ELF-1 (cell line): ENCODE data around the gene COL21A1.
"Not testable (repeated sequence)": the region's sequence is repeated elsewhere in the genome, so short reads cannot be mapped to it uniquely, and the experiment has no call there.

ENCODE experiments used
- DNase-seq: peaks from one replicate; pipeline ENCODE4 v3.0.0-alpha.2; 2016; ENCODE audit warnings: low read depth, low spot score

Gene COL21A1

DNA sequence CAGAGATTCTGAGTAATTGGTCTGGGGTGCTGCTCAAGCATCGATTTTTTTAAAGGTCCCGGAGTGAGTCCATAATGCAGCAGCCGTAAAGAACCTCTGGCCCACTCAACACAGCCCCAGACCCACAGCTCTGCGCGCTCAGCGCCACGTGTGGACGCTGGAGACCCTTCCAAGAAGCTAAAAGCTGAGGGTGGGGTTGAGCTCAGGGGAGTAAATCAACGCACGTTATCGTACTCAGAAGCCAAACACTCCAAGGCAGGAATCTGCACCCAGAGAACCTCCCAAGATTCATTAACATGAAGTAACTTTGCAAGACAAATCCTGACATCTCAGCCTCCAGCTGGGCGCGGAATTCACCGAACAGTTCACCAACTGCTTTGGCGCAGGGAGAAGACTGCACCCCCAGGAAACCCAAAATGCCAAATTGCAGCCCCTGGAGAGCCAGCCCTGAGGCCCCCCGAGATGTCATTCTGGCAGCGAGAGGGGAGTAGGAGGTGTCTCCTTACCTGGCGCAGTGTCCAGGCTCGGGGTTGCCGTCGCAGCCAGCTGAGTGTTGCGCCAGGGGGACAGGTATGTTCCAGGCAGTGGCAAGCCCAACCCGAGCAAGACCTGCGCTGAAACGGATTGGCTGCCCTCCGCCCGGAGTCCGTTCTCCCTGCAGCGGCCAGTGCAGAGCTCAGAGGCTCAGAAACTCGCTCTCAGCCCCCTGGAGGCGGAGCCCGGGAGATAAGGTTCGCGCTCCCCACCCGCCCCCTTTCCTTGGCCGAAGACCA lies at the start of gene COL21A1:
Gene COL21A1 (minus strand): TSS at position 700 of the 773 bp plus-strand sequence. CDS start 64,962 bp downstream, outside the sequence.
- DNase-seq: peak; percentile 95

DNA sequence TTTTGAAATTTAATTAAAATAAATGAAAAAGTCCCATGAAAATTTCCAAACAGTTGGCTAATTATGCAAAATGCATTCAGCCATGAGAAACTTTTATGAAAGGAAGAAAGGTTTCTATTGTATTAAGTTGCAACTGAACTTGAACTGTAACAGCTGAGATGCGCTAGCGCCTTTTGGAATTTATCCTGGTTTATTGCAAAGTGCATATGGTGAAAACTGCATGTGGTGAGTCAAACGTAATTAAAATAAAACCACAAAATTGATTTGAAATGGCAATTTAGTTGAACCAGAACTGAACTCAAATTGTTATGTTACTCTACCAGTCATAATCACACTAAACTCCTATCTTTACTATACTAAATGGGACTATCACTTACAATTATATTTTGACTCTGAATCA lies 46.4 kb upstream of the COL21A1 start:
- no peak for DNase-seq

DNA sequence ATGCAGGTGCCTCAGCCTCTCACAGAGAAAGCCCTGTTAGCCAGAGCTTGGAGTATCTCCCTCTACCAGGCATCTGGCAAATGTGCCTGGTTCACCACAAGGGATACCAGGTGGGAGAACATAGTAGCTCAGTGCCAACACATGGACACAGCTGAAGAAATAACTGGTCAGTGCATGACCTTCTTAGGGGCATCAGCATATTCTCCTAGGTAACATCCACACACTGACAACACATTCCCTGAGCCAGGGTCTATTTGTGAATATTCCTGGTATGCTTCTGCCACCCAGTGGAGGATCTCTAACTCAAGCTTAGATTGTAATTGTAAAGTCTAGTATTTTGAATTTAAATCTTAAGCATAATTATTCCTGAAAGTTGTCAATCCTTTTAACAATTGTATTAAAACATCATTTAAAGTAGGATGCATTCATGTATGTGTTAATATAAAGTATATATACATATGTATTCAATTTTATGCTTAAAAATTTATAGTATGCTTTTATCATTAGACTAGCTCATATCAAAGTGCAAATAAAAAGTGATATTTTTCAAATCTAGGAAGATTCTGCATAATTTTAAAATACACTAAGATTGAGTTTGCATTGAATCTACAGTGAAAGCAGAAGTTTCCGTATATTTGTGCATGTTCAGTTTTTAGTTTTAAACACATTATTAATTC lies 45.3 kb upstream of the COL21A1 start:
- peak; percentile 21 for DNase-seq

DNA sequence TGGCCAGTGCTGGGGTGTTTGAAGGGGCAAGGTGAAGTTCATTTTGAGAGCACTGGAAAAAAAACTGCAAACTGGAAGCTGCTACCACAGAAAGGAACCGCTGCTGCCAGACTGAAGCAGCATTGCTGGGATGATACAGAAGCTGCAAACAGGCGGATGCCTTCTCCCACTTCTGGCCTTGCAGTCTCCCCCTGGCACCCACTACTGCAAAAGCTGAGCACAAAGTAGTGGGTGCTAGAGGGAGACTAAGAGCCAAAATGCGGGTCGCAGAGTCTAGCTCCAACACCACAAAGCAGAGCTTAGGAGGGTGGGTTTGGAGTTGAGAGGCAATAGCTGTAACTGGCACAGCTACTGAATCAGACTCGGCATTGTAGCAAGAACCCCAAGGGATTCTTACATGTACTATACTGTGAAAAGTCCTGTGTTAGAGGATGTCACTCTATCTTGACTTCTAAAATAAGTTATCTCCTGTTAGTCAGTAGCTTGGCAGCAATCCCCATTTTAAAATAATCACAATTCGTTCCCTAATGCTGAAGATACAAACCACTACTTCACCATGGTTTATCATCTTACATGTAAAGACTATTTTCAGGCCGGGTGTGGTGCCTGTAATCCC lies 44.0 kb upstream of the COL21A1 start:
- no peak for DNase-seq

DNA sequence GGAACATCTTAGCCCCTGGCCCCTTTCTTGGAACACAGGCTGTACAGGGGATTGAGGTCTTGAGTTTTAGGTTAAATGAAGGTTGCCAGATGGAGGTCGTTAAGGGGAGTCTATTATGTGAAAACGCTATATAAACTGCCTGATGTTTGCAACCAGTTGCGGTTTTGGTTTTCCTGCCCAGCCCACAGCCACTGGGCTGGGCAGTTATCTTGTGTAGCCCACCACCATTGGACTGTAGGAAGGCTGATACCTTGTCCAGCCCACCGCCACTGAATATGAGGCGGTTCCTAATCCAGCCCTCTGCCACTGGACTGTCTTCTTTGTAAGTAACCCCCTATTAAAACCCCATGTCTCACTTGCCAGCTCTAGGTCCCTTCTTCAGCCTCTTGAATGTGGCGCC lies 42.3 kb upstream of the COL21A1 start:
- no peak for DNase-seq

DNA sequence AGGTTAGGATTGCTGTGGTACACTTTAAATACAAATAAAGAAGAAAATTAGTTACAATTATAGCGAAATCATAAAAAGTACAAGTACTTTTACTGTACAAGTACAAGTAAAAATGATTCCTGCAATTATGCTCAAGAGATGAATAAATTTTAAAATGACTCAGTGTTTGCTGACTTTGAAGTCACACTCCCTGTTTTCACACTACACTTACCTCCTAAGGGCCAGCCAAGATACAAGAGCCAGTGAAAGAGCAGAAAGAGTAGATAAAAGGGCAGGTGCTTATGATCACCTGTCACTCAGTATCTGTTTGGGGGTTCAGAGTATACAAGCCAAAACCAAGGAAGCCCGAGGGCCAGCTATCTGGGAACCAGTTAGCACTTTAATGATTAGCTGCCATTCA lies 41.0 kb upstream of the COL21A1 start:
- DNase-seq: no peak

DNA sequence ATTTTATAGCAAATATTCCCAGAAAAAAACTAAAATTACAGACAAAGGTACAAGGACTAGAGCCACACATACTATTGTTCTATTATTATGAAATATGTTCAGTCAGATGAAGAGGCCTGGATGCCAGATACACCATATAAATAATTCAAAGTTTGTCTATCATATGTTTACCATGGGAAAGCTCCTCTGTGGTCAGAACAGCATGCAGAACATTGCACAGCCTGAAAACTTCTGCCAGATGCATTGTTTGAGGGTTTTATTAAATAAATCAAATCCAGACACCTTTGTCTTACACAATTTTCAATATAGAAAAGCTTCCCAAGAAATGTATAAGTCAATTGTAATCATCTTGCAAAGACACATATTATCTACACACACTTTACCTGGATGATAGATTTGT lies 35.0 kb upstream of the COL21A1 start:
- no peak for DNase-seq

DNA sequence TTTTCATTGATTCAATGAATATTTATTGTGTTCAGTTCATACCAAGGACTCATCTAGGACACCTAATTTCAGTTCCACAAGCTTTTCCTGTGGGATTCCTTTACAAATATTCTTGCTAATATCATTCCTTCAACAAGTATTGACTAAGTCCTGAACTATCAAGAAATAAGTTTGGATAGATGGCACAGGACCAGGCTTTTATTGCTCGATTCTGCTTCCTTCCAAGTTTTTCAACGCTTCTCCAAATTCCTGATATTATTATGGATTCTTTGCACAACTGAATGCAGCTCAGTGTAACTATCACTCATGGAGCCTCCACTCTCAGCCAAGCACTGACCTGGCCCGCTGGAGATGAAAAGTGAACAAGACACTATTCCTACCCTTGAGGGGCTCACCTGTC lies 32.7 kb upstream of the COL21A1 start:
- DNase-seq: no peak

DNA sequence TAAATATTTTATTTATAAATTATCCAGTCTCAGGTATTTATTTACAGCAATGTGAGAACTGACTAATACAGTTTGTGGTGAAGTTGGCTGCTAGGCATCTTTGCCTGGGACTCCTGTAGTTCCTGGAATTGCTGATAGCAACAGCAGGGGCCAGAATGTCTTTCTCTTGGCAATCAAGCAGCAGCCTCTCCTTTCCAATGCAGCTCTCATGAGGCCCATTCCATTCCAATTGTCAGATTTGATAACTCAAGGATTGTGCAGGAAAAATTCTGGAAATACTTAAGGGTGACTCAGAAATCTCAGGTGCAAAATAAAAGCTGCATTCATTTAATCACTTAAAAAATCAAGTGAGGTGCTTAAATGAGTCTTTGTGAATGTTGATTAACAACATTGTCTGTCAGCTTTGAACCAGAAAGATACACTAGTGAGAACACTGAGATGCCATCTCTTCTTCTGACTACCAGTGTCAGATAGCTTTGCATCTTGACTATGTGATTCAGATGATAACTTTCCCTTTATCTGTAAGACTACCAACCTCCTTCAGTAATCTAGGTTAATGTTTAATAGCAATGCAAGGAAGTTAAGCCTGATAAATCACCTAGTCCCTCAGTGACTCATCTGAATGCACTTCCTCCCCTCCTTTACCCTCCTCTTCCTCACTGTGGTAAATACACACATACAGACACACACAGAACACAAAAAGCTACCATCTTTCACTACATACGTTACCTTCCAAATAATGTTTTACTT lies 32.1 kb upstream of the COL21A1 start:
- DNase-seq: no peak

DNA sequence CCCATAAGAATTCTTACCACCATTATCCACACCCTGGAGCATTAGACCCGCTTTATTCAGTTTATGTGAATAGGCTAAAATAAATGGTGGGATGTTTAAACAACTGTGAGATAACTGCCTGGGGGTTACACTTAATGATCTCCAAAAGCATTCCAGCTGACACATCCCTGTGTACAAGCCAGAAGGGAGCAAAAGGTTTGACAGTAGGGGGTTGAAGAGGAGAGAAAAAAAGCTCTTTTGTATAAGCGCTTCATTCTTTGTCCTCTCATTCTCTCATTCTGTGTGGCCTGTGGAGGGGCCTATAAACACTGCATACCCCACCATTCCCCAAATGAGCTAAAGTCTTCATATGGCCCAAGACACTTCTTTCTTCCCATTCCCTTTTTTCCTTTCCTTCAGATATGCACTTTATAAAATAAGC lies 30.8 kb upstream of the COL21A1 start:
- peak; percentile 66 for DNase-seq

DNA sequence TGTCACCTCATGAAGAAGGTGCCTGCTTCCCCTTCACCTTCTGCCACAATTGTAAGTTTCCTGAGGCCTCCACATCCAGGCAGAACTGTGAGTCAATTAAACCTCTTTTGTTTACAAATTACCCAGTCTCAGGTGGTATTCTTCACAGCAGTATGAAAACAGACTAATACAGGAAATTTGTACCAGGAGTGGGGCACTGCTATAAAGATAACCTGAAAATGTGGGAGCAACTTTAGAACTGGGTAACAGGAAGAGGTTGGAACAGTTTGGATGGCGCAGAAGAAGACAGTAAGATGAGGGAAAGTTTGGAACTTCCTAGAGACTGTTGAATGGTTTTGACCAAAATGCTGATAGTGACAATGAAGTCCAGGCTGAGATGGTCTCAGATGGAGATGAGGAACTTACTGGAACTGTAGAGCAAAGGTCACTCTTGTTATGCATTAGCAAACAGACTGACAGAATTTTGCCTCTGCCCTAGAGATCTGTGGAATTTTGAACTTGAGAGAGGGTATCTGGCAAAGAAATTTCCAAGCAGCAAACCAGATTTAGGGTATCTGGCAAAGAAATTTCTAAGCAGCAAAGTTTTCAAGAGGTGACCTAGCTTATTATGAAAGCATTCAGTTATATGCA lies 23.5 kb upstream of the COL21A1 start:
- no peak for DNase-seq

DNA sequence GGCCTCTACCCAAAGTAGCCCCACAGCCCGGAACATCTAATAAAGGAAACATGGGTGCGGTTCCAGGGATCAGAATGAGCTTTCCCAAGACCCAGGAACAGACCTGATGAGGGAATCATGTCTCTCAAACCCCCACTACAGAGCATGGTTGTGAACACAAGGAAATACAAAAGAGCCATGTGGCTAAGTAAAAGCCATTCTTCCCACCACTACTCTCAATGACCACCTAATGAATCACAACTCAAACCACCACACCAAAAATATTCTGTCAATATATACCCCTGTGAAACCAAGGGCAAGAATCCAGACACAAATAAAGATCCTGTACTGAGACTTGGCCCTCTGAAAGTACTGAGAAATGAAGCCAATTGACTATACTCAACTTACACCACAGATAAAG lies 20.9 kb upstream of the COL21A1 start:
- DNase-seq: no peak

DNA sequence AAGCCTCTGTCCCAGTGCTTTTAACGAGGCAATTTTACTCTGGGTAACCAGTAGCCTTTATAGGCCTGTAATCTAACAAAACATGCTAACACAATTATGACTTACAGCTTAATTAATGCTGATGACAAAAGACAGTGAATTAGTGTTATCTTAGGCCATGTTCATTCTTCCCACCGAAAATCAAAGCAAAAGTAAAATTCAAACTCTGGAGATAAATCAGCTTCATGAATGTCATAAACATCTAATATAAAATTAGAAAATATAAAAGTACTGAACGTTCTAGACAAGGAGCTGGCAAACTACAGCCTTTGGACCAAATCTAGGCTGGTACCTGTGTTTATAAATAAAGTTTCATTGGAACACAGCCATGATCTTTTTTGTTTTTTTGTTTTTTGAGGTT lies 18.6 kb upstream of the COL21A1 start:
- DNase-seq: no peak

DNA sequence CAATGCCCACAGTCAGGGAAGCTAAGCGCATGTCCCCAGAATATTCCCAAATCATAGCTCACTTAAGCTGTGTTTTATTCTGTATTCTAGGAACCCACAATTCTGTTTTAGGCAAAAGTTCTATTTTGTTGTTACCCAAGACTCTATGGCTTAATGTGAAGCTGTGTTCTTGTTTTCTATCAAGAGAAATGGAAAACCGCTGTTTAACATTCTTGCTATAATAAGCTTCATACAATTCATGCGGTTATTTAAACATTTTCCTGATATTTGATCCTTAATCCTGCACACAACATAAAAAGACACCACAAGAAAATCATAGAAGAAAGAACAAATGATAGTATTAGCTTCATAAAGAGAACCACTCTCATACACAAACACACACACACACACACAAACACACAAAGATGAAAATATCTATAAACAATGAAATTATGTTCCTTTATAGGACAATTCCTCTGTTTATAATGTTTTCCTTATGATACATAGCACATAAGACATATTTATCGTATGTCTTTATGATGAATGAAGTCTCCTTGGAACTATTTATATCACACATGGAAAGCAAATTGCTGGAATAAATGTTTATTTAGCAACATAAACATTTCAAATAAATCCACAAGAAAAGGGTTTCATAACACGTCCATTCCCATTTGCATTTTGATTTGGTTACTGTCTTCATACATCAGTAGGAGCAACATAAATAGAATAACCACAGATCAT lies 16.4 kb upstream of the COL21A1 start:
- DNase-seq: no peak

DNA sequence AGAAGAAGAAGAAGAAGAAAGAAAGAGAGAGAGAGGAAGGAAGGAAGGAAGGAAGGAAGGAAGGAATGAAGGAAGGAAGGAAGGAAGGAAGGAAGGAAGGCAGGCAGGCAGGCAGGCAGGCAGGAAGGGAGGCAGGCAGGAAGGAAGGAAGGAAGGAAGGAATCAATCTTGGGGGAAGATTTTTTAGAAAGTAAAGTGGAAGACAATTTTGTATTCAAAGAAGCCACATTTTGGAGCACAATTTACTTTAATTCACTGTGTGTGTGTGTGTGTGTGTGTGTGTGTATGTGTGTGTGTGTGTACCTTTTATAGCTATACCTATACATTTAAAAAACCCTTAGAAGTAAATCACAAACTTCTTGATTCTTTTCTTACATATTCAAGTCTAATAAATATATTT lies 13.2 kb upstream of the COL21A1 start:
- DNase-seq: not testable (repeated sequence)

DNA sequence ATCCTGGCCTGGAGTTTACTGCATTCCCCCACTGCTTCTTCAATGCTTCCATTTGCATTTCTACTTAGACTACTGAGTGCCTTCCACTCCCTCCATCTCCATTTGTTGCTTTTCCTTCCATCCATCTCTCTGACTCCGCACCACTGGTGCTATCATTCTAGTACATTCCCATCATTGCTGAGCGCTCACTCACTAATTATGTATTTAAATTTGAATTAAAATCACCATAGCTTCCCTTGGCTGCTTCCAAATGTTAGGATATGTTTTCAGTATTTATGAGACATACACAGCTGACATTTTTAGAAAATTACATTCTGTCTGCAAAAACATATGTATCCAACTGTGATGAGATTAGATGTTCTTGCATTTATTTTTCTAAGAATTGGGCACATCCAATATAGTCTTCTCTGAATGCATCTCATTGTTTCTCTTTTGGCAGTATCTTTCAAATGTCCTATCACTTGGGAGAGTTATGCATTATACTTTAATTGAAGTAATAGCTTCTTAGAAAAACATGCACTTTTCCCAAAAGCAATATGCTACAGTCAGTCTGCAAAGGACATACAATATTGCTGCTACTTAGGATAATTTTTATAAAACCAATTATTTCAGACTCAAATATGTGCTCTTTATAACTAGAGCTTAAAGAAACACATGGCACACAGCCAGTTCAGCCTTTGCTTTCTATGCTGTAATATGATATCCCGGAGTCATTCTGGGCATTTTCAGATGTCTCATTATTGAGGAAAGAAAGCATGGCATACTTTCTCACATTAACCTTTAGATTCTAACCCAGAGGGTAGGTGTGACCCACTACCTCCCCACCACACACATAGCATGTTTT lies 12.1 kb upstream of the COL21A1 start:
- DNase-seq: no peak

DNA sequence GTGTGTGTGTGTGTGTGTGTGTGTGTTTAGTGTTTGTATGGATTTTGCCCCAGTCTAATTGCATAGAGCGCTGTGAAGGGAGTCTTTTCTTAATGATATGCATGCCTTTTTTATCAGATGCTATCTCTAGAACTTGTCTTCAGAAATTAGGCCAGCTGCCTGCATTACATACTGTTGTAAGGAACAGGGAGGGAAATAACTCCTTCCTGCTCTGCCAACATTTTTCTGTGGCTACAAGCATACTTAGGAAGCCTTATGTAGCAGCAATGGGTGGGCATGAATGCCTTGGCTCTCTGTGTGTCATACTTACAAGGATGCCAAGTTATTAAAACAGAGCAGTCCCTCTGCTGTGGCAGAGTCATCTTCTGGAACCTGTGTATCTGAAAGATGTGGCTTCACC lies 8.0 kb upstream of the COL21A1 start:
- DNase-seq: no peak

DNA sequence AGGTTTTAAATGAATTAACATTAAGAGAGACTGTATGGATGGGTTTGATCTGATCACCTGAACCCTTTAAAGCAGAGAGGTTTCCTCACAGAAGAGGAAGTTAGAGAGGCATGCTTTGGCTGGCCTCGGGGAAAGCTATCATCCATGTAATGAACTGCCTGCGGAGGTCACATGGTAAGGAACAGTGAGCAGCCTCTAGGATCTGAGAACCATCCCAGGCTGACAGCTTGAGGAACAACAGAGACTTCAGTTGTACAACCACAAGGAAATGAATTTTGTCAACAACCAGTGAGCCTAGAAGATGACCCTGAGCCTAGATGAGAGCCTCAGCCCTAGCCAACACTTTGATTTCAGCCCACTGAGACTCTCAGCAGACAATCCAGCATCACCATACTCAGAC lies 2.9 kb upstream of the COL21A1 start:
- DNase-seq: peak; percentile 77

DNA sequence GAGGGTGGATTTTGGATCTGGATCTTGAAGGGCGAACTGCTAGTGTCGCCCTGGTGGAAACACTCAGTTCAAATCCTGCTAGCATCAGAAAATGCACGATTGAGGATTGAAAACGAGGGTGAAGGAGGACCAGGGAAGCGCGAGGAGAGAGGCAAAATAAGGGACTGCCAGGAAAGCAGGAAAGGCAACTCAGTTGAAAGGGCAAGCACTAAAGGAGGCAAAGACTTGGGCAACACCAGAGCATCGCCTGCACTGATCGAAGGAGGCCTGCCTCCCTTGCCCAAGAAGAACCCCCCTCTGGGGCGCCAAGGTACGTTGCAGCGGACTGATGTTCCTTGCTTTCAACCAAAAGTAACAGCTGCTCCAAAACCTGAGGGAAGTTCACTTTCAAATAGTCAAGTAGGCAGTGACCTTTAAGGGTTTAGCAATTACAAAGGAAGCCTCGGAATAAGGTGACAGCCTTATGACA lies 308 bp upstream of the COL21A1 start:
- no peak for DNase-seq

DNA sequence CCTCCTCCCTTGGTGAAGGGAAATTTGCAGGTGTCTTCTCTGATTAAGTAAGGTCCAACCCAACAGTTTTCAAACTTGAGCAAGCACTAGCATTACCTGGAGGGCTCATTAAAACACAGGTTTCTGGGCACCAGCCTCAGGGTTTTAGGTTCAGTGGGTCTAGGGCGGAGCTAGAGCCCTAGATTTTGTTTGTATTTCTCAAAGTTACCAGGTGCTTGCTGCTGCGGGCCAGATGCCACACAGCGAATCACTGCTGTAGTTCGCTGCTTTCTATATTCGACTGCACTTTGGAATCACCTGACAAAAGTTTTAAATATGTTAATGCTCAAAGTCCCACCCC lies 869 bp downstream of the COL21A1 start:
- DNase-seq: peak; percentile 32
